DOHH2 (cell line): ENCODE results near the gene CCDC59.

Source experiments
- H3F3A ChIP-seq: fragments of 200-600 bp; sonication (generic), shearing (Covaris generic); 2 replicates; pipeline ENCODE4 v1.6.0; 2016; ENCODE audit warnings: antibody characterized with exemption, mild to moderate bottlenecking; ENCODE audit not compliant: control insufficient read depth, insufficient read depth
- H3K27ac ChIP-seq: fragments of 200-600 bp; sonication (generic); 2 replicates; pipeline ENCODE4 v1.5.1; 2014; ENCODE audit warnings: low read depth, mild to moderate bottlenecking, low read length, moderate library complexity
- H3K27me3 ChIP-seq: fragments of 200-600 bp; sonication (generic); 2 replicates; pipeline ENCODE4 v1.6.1; 2014; ENCODE audit warnings: mild to moderate bottlenecking, low read length, mixed read lengths; ENCODE audit not compliant: control insufficient read depth
- H3K36me3 ChIP-seq: fragments of 200-600 bp; sonication (generic); 2 replicates; pipeline ENCODE4 v1.6.1; 2014; ENCODE audit warnings: mild to moderate bottlenecking, low read length, moderate library complexity, mixed read lengths; ENCODE audit not compliant: control insufficient read depth
- H3K4me1 ChIP-seq: fragments of 200-600 bp; sonication (generic); 2 replicates; pipeline ENCODE4 v1.6.1; 2014; ENCODE audit warnings: mild to moderate bottlenecking, low read length, mixed read lengths; ENCODE audit not compliant: control insufficient read depth
- H3K4me2 ChIP-seq: fragments of 200-600 bp; sonication (generic); 2 replicates; pipeline ENCODE4 v1.6.0; 2014; ENCODE audit warnings: mild to moderate bottlenecking, low read length, moderate library complexity
- H3K4me3 ChIP-seq: fragments of 200-600 bp; sonication (generic); 2 replicates; pipeline ENCODE4 v1.5.1; 2014; ENCODE audit warnings: mild to moderate bottlenecking, low read length, mixed read lengths
- H3K79me2 ChIP-seq: fragments of 200-600 bp; sonication (generic); 2 replicates; pipeline ENCODE4 v1.6.1; 2014; ENCODE audit warnings: mild to moderate bottlenecking, low read length, mixed read lengths; ENCODE audit not compliant: control insufficient read depth
- H3K9me2 ChIP-seq: fragments of 200-600 bp; sonication (generic); replicated peaks from 2 replicates; pipeline ENCODE4 v1.6.1; 2014; ENCODE audit warnings: mild to moderate bottlenecking, low read length, mixed read lengths; ENCODE audit not compliant: control insufficient read depth
- H3K9me3 ChIP-seq: fragments of 200-600 bp; sonication (generic); 2 replicates; pipeline ENCODE4 v1.6.1; 2014; ENCODE audit warnings: antibody characterized with exemption, low read length, mixed read lengths; ENCODE audit not compliant: control insufficient read depth, insufficient read depth
- H4K20me1 ChIP-seq: fragments of 200-600 bp; sonication (generic); 2 replicates; pipeline ENCODE4 v1.6.0; 2014; ENCODE audit warnings: low read depth, mild to moderate bottlenecking, antibody characterized with exemption, low read length, moderate library complexity; ENCODE audit not compliant: control insufficient read depth, insufficient read depth
- CTCF ChIP-seq: fragments of 200-600 bp; sonication (generic); IDR thresholded peaks from one replicate; pipeline ENCODE4 v1.5.1; 2014; ENCODE audit warnings: antibody characterized with exemption, mild to moderate bottlenecking, low read depth, low read length; ENCODE audit not compliant: poor library complexity, severe bottlenecking
- EZH2phosphoT487 ChIP-seq: fragments of 200-600 bp; sonication (generic); IDR thresholded peaks from 2 replicates; pipeline ENCODE4 v1.6.1; 2017; ENCODE audit warnings: borderline replicate concordance, mild to moderate bottlenecking, antibody characterized with exemption, low read length, moderate library complexity, mixed read lengths

CCDC59 gene

DNA sequence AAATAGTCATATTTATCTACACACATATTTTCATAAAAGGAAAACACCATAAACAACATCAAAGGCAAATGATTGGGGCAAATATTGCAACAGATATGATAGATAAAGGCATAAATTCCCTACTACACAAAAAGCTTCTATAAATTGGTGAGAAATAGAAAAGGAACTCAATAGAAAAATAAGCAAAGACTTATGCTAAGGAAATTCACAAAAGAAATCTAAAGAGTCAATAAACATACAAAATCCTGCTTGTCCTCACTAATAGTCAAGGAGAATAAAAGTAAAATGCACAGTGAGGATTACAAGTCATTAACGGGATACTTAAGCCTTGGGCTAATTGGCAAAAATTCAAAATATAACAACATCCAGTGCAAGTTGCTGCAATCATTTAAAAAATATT is 30.3 kb downstream of the CCDC59 start:
- Histone ChIP-seq H3K9me3 (no peaks in the 10 kb centered on the region), H3F3A (no peaks in the 10 kb centered on the region), H3K4me2 (no peak overlapping the region), H3K27ac (no peak overlapping the region), H4K20me1 (no peaks in the 10 kb centered on the region), H3K4me1 (no peaks in the 10 kb centered on the region), H3K27me3 (peaks cover 12% of the 10 kb centered on the region; the same call in 1 of the 2 replicates), H3K36me3 (no peaks in the 10 kb centered on the region), H3K9me2 (no peaks in the 10 kb centered on the region), H3K4me3 (no peak overlapping the region), H3K79me2 (no peaks in the 10 kb centered on the region)
- TF ChIP-seq EZH2phosphoT487 (no peak), CTCF (no peak)

GRCh38 chr12:82326905-82327503 is 31.2 kb downstream of the CCDC59 start:
- no peak overlapping the region for H3K4me2 ChIP-seq
- H3K27me3 ChIP-seq: peaks cover 11% of the 10 kb centered on the region; the same call in 1 of the 2 replicates
- no peaks in the 10 kb centered on the region for H3F3A ChIP-seq
- no peaks in the 10 kb centered on the region for H3K9me3 ChIP-seq
- no peak for TF ChIP-seq EZH2phosphoT487
- TF ChIP-seq CTCF: peak; percentile 60
- H3K79me2 ChIP-seq: no peaks in the 10 kb centered on the region
- no peak overlapping the region for H3K27ac ChIP-seq
- no peaks in the 10 kb centered on the region for H3K36me3 ChIP-seq
- H4K20me1 ChIP-seq: no peaks in the 10 kb centered on the region
- no peaks in the 10 kb centered on the region for H3K4me1 ChIP-seq
- H3K9me2 ChIP-seq: no peaks in the 10 kb centered on the region
- H3K4me3 ChIP-seq: no peak overlapping the region

GRCh38 chr12:82325540-82326336 is 32.4 kb downstream of the CCDC59 start:
- no peak overlapping the region for H3K4me3 ChIP-seq
- no peaks in the 10 kb centered on the region for H3K36me3 ChIP-seq
- 0 out of 2 replicates have a peak, but pooled peaks cover 4% of the 10 kb centered on the region for H3K27me3 ChIP-seq
- no peak for TF ChIP-seq CTCF
- no peak for TF ChIP-seq EZH2phosphoT487
- no peaks in the 10 kb centered on the region for H3F3A ChIP-seq
- no peaks in the 10 kb centered on the region for H3K9me3 ChIP-seq
- H3K79me2 ChIP-seq: no peaks in the 10 kb centered on the region
- H4K20me1 ChIP-seq: no peaks in the 10 kb centered on the region
- no peak overlapping the region for H3K27ac ChIP-seq
- no peak overlapping the region for H3K4me2 ChIP-seq
- no peaks in the 10 kb centered on the region for H3K4me1 ChIP-seq
- no peaks in the 10 kb centered on the region for H3K9me2 ChIP-seq
